Stomach (tissue), 4 donors: ENCODE results near the gene ZIC4.

Experiments
- CTCF ChIP-seq, 7 experiments: fragments of 450-650 bp in 4 of 7; fragments of 200-600 bp in 3 of 7; sonication (generic) in 3 of 7; IDR thresholded peaks; one replicate each; pipeline ENCODE4 v1.5.1; 2016 to 2019; ENCODE audit warnings: antibody characterized with exemption in 7 of 7, control low read depth in 2 of 7, mild to moderate bottlenecking in 1 of 7
- EP300 ChIP-seq: sonication (generic); formaldehyde crosslinking; IDR thresholded peaks from one replicate; pipeline ENCODE4 v1.6.1; 2017; ENCODE audit warnings: antibody characterized with exemption
- POLR2A ChIP-seq, 4 donors: fragments of 450-650 bp; IDR thresholded peaks; one replicate each; pipeline ENCODE4 v1.6.1; 2016; ENCODE audit warnings: antibody characterized with exemption in 4 of 4, control low read depth in 2 of 4, mild to moderate bottlenecking in 1 of 4, moderate library complexity in 1 of 4
- POLR2AphosphoS5 ChIP-seq, 3 donors: sonication (generic); formaldehyde crosslinking; IDR thresholded peaks; one replicate each; pipeline ENCODE4 v1.6.1; 2016; ENCODE audit warnings: antibody characterized with exemption in 3 of 3

- TF ChIP-seq CTCF (IDR thresholded peaks at IDR 0.05) (no peak), POLR2A (IDR thresholded peaks at IDR 0.05) (no peak), POLR2AphosphoS5 (IDR thresholded peaks at IDR 0.05) (no peak), EP300 (no peak)
Observed at GRCh38 chr3:147379651-147380050, 26.7 kb downstream of the ZIC4 start.
